HG02610 (cell line): ENCODE data around the gene SYP.

Source experiments
- ATAC-seq: cut with Tn5 transposase; IDR thresholded peaks from one replicate; pipeline ENCODE4 v1.9.1; 2021; ENCODE audit warnings: mild to moderate bottlenecking, moderate library complexity; ENCODE audit not compliant: unreplicated experiment

Gene SYP

GRCh38 chrX:49221868-49222267 is 21.9 kb upstream of the SYP start:
- no peak for ATAC-seq

- no peak for ATAC-seq
Observed at GRCh38 chrX:49220100-49220499, 20.1 kb upstream of the SYP start.

- ATAC-seq: no peak
Observed at GRCh38 chrX:49214996-49215526, 15.1 kb upstream of the SYP start.

DNA sequence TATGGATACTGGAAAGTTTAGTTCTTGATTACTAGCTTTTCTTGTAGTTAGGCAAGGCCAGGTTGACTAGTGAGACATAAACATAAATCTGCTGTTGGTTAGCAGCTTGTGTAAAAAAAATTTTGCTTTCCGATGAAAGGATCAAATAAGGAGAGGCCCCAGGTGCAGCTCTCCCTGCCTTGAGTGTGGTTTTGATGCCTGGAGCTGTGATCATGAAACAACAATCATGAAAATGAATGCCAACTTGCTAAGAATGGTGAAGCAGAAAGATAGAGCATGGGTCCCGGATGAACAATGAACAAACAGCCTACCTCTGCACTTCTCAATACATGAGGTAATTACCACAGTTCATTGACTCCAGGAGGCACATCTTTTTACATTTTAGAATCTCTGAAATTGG is 14.4 kb upstream of the SYP start:
- no peak for ATAC-seq

DNA sequence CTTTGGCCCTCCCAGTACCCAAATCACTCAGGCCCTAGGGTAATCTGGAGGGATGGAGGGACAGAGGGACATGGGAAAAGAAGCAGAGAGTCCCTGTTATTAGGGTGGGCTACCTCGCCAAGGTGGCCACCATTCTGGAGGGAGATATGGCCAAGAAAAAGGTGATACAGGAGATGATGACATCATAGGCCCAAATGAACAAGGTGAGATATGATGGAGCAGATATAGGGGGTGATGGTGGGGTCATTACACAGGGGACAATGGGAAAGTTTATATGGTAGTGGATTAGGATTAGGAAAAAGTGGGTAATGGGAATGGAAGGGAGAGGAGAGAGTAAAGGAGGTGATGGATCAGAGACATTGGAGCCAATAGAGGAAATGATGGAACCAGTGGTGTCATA is 12.9 kb upstream of the SYP start:
- ATAC-seq: no peak

DNA sequence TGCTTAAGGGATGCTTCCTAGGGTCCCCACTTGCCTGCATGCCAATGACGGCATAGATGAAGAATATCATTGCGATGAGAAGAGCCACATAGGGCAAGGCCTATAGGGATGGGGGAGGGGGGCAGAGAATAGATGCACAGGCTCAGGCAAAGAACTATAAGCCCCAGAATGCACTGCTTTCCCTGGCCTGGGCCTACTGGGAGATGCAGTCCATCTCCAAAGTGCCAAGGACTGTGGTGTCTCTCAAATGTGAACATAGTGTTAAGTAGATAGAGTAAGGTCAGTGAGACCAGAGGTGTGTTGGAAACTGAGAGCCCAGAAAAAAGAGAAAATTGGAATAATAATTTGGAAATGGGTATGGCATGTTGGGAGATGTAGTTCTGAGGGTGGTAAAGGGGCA is 12.2 kb upstream of the SYP start:
- no peak for ATAC-seq

GRCh38 chrX:49211074-49211473 is 11.1 kb upstream of the SYP start:
- ATAC-seq: no peak

- ATAC-seq: no peak
Observed at GRCh38 chrX:49210406-49210805, 10.4 kb upstream of the SYP start.

- no peak for ATAC-seq
Observed at GRCh38 chrX:49209434-49210251, 9.7 kb upstream of the SYP start.

GRCh38 chrX:49208399-49208798 is 8.4 kb upstream of the SYP start:
- no peak for ATAC-seq

GRCh38 chrX:49206543-49206942 is 6.5 kb upstream of the SYP start:
- no peak for ATAC-seq

- ATAC-seq: no peak
Observed at GRCh38 chrX:49205443-49205842, 5.5 kb upstream of the SYP start.

DNA sequence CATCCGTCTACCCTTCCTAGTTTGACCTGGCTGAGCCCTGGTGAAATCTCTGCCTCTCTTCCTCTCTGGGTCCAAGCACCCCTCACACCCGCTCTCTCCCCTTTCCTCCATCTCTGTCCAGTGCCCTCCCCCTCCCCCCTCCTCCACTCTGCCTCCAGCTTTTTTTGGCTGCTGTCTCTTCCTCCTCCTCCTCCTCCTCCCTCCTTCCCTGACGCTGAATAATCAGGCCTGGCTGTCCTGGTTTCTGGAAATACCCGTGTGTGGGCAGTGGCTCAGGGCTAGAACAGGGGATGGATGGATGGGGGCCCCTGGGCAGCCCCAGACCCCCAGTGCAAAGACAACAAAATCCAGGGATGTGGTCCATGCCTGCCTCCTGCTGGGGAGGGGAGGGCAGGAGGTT is 4.7 kb upstream of the SYP start:
- no peak for ATAC-seq

GRCh38 chrX:49204017-49204416 is 4.0 kb upstream of the SYP start:
- no peak for ATAC-seq

GRCh38 chrX:49203536-49203935 is 3.5 kb upstream of the SYP start:
- ATAC-seq: no peak

GRCh38 chrX:49202022-49202421 is 2.0 kb upstream of the SYP start:
- ATAC-seq: no peak

DNA sequence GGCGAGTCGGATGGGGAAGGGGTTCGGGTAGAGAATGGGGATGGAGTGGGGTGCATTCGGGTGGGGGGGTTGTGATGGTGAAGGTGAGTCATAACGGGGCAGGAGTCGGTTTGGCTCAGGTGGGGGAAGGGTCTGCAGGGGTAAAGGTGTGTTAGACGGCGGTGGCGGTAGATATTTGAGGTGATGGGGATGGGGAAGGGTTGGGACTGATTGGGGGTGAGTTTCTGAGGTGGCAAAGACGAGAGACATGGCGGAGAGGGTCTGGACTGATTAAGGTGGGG is 738 bp downstream of the SYP start:
- ATAC-seq: no peak

DNA sequence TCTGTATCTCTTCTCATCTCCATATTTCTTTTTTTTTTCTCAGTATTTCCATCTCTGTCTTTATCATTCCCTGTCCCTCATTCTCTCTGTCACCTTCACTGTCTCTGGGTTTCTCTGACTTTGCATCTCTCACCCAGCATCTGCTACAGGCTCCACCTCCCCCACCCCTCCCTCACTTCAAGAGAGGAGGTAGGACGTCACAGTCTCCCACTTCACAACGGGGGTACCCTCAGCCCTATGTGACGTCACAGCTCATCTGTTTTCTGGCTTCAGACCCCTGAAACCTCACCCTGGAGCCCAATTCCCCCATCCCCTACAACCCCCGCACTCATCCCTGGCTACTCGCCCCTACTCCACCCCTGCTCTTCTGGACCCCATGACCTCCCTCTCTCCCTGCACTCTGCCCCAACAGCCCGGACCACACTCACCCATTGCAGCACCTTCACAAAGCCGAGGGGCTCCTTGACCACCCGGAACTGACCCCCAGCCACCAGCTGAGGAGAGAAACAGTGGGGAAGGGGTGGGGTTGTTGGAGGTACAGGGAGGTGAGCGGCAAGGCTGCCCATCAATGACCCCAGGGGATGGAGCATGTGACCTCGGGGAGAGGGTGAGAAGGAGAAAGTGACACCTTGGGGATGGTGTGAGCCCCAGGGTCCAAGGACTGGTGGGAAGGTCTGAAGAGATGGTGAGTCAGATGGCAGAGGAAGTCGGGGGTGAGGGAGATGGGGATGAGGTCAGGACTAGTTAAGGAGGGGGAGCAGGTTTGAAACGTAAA is 1.3 kb downstream of the SYP start:
- ATAC-seq: no peak

DNA sequence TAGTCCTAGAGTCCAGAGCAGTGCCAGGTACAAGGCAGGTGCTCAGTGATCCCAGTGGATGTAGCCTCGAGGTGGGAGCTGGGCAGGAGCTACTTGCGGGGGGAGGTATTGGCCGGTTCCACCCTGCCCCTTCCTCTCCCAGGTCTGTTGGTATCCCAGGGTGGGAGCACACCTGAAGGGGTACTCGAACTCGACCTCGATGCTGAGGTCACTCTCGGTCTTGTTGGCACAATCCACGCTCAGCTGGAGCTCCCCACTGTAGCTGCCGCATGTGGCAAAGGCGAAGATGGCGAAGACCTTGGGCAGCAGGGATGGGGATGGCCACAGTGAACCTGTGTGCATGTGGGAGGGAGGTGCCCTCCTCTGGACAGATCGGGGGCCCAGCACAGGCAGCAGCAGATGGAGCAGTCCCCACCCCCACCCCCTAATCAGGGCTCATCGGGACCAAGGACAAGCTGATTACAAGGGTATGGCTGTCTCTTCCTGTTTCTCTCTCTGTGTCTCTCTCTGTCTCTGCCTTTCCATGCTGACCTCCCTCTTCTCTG is 2.4 kb downstream of the SYP start:
- no peak for ATAC-seq

- ATAC-seq: no peak
Observed at GRCh38 chrX:49193542-49193964, 6.4 kb downstream of the SYP start.

GRCh38 chrX:49192722-49193328 is 7.2 kb downstream of the SYP start:
- ATAC-seq: no peak

DNA sequence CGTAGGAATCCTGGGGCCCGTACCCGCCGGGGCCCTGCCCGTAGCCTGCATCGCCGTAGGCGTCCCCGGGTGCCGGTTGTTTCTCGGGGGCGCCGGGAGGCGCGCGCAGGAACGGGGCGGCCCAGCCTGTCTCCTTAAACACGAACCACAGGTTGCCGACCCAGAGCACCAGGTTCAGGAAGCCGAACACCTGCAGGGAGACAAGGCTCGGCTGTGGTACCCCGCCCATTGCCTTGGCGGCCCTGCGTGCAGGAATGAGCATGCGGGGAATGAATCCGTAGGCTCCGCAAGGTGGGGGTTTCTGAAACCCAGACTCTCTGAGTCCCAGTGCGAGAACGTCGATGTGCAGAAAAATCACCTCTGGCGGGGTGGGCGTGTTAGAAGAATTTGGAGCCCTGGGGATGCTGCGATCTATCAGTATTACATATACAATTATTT is 8.4 kb downstream of the SYP start:
- ATAC-seq: peak; percentile 12
